Measurements from ENCODE around the gene SLC22A3.
A peak's percentile ranks its signal among the peaks of the same experiment; 100 is the strongest.
"Not testable (repeated sequence)": the region's sequence is repeated elsewhere in the genome, so short reads cannot be mapped to it uniquely, and the experiment has no call there.

SLC22A3 gene, protein sequence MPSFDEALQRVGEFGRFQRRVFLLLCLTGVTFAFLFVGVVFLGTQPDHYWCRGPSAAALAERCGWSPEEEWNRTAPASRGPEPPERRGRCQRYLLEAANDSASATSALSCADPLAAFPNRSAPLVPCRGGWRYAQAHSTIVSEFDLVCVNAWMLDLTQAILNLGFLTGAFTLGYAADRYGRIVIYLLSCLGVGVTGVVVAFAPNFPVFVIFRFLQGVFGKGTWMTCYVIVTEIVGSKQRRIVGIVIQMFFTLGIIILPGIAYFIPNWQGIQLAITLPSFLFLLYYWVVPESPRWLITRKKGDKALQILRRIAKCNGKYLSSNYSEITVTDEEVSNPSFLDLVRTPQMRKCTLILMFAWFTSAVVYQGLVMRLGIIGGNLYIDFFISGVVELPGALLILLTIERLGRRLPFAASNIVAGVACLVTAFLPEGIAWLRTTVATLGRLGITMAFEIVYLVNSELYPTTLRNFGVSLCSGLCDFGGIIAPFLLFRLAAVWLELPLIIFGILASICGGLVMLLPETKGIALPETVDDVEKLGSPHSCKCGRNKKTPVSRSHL

DNA sequence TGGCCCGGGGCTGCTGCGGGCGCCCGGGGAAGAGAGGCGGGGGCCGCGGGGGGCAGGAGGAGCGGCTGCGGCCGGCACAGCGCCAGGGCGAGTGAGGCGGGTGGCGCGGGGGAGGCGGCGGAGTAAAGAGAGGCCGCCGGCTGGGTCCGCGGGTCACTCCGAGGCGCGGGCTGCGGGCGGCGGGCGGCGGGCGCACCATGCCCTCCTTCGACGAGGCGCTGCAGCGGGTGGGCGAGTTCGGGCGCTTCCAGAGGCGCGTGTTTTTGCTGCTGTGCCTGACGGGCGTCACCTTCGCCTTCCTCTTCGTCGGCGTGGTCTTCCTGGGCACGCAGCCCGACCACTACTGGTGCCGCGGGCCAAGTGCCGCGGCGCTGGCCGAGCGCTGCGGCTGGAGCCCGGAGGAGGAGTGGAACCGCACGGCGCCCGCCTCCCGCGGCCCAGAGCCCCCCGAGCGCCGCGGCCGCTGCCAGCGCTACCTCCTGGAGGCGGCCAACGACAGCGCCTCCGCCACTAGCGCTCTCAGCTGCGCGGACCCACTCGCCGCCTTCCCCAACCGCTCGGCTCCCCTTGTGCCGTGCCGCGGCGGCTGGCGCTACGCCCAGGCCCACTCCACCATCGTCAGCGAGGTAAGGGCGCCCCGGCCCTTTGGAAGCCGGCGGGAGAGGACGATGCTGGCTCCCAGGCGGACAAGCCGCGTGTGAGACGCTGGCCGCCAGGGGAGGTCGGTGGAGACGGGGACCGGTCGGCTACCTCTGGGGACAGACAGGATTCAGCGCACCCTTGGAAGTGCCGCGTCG is at the start of gene SLC22A3:
SLC22A3 (plus strand) TSS at position 156 of the 797 bp plus-strand sequence; CDS start at position 198, 42 bp downstream.
- TF ChIP-seq, protein P1, sequence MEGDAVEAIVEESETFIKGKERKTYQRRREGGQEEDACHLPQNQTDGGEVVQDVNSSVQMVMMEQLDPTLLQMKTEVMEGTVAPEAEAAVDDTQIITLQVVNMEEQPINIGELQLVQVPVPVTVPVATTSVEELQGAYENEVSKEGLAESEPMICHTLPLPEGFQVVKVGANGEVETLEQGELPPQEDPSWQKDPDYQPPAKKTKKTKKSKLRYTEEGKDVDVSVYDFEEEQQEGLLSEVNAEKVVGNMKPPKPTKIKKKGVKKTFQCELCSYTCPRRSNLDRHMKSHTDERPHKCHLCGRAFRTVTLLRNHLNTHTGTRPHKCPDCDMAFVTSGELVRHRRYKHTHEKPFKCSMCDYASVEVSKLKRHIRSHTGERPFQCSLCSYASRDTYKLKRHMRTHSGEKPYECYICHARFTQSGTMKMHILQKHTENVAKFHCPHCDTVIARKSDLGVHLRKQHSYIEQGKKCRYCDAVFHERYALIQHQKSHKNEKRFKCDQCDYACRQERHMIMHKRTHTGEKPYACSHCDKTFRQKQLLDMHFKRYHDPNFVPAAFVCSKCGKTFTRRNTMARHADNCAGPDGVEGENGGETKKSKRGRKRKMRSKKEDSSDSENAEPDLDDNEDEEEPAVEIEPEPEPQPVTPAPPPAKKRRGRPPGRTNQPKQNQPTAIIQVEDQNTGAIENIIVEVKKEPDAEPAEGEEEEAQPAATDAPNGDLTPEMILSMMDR (conservative IDR thresholded peaks at IDR 0.05) = peak; percentile 47
- peak within 1 kb of the TSS; percentile 68; the same call in 1 of the 2 replicates for H3K27ac ChIP-seq

DNA sequence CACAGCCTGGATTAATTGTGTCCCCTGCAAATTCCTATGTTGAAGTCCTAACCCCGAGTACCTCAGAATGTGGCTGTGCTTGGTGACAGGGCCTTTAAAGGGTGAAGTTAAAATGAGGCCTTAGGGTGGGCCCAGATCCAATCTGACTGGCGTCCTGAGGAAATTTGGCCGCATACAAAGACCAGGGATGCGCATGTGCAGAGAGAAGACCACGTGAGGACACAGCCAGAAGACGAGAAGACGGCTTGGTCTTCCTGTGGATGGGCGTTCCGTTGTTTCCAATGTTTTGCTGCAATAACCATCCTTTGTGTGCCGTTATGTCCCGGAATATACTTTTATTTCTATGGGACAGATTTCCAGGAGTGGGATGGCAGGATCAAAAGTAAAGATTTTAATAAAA is 48.6 kb upstream of the SLC22A3 start:
- no peak overlapping the region for H3K27ac ChIP-seq
- TF ChIP-seq, protein P1 (conservative IDR thresholded peaks at IDR 0.05) = no peak

DNA sequence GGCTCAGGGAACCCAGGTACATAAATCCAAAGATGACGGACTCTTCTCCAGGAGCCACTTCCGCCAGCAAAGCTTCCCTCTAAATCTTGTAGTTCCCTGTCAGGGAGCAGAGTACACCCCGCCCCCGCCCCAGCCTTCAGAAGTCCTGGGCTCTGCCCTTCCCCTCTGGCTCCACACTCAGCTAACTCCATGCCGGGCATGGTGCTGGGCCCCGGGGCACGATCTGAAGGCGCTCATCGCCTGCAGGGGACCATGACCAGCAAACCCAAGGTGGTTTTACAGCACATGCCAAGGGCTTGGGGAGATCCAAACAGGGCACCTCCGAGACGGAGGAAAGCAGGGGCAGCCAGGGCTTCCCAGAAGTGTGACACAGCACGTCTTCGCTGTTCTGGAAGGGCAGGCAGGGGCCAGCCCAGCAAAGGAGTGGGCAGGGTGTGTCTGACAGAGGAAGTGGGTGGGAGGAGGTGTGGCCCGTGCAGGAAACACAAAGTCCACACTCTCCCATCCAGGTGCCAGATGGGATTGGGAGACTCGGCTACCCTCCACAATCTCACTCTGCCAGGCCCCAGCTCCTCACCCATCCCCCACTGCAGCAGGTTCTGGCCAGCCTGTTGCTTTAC is 48.0 kb upstream of the SLC22A3 start:
- TF ChIP-seq, protein P1 (conservative IDR thresholded peaks at IDR 0.05) = no peak
- no peak overlapping the region for H3K27ac ChIP-seq

DNA sequence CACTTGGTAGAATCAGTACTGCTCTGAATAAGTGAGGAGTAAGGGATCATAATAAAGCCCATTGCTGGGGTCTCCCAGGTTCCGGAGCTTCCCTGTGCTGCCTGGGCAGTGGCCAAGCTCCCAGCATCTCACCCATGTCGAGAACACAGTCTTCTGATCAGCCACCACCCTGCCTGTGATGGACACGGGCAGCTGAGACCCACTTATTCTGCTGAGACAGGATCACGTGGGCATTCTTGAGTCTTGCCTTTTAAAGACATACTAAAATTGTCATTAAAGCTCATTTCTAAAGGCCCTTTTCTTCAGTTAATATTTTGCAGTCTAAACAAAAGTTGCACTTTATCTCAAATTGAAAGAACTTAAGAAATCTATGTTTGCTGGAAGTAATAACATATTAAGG is 46.8 kb upstream of the SLC22A3 start:
- TF ChIP-seq, protein P1 (conservative IDR thresholded peaks at IDR 0.05) = no peak
- H3K27ac ChIP-seq = no peak overlapping the region

DNA sequence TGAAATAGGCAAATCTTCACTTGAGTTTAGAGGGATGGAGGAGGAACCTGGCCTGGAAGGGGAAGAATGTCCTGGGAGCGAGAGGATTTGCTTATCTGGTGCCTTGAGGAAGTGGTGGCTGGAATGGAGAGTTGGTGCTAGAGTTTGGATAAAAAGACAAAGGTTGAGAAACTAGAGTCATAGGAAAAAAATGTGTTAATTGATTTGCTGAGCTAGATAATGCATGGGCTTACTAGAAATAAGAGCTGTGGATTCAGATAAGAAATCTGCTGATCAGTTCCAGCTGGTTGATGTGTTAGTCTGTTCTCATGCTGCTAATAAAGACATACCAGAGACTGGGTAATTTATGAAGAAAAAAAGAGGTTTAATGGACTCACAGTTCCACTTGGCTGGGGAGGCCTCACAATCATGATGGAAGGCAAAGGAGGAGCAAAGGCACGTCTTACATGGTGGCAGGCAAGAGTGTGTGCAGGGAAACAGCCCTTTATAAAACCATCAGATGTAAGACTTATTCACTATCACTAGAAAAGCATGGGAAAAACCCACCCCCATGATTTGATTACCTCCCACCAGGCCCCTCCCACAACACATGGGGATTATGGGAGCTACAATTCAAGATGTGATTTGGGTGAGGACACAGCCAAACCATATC is 45.6 kb upstream of the SLC22A3 start:
- not testable (repeated sequence) for H3K27ac ChIP-seq

DNA sequence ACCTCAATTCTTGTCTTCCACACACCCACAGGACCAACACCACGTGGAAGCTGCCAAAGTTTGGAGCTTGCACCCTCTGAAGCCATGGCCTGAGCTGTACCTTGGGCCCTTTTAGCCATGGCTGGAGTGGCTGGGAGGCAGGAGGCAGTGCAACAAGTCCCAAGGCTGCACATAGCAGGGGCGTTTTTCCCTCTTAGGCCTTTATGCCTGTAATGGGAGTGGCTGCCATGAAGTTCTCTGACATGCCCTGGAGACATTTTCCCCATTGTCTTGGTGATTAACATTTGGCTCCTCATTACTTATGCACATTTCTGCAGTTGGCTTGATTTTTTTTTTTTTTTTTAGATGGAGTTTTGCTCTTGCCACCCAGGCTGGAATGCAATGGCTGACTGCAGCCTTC is 44.4 kb upstream of the SLC22A3 start:
- H3K27ac ChIP-seq = no peak overlapping the region
- TF ChIP-seq, protein P1 (conservative IDR thresholded peaks at IDR 0.05) = no peak

DNA sequence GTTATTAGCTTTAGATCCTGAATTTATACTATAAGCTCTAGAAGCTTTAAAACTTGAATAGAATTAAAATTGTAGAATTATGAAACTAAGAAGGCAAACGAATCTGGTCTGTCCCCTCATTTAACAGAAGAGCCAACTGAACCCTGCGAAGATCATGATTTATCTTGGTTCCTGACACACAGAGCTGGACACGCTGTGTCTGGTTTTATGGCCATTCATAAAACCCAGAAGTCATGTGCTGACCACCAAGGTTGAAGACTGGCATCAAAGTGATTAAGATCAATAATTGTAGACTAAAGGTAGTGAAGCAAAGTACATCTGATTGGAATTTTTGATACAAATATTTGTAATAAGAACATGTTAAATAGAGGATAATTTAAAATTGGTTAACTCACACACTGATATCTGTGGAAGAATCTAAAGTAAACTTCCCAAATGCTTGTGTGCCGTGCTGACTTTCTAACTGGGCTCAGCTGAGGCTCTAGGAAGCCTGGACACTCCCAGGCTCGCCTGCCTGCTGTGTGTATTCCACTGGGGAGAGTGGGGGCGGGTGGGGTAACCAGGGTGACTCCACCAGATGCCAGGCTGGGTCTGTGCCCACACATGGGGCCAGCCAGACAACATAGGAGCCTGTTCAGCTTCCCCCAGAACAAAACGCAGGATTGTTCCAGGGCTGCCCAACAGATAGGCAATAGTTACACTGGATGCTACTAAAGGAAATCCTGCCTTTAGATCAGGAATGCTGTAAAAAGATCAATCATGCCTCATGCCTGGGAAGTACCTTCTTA is 42.1 kb upstream of the SLC22A3 start:
- TF ChIP-seq, protein P1 (conservative IDR thresholded peaks at IDR 0.05) = no peak

More for the DNA sequence above, 42.1 kb upstream of the SLC22A3 start:
- peak overlapping the region; percentile 54 for H3K27ac ChIP-seq

Data from VCaP (cell line).